KOPT-K1 (cell line): Measurements from ENCODE around the gene DLG1.
"Not testable (repeated sequence)": the region's sequence is repeated elsewhere in the genome, so short reads cannot be mapped to it uniquely, and the experiment has no call there.

Source experiments
- H3K27ac ChIP-seq: fragments of 200-600 bp; sonication (generic); 2 replicates; pipeline ENCODE4 v1.5.1; 2016; ENCODE audit warnings: antibody characterized with exemption, mild to moderate bottlenecking, low read depth, low read length; ENCODE audit not compliant: poor library complexity, severe bottlenecking
- H3K36me3 ChIP-seq: fragments of 200-600 bp; sonication (generic); 2 replicates; pipeline ENCODE4 v1.5.1; 2017; ENCODE audit warnings: antibody characterized with exemption, mild to moderate bottlenecking, low read length, moderate library complexity; ENCODE audit not compliant: insufficient read depth
- H3K9me3 ChIP-seq: fragments of 200-600 bp; sonication (generic); 2 replicates; pipeline ENCODE4 v1.5.1; 2017; ENCODE audit warnings: antibody characterized with exemption, low read length, mild to moderate bottlenecking; ENCODE audit not compliant: insufficient read depth, poor library complexity, severe bottlenecking

DLG1 gene

GRCh38 chr3:197283045-197283444, 15.4 kb downstream of the DLG1 start:
- H3K9me3 ChIP-seq: peaks cover 5% of the 10 kb centered on the region
- peaks cover 89% of the 10 kb centered on the region for H3K36me3 ChIP-seq
- no peak overlapping the region for H3K27ac ChIP-seq

GRCh38 chr3:197281849-197282248, 16.6 kb downstream of the DLG1 start:
- Histone ChIP-seq H3K9me3 (peaks cover 5% of the 10 kb centered on the region), H3K27ac (no peak overlapping the region), H3K36me3 (peaks cover 89% of the 10 kb centered on the region)

GRCh38 chr3:197280156-197280555, 18.3 kb downstream of the DLG1 start:
- no peak overlapping the region for H3K27ac ChIP-seq
- no peaks in the 10 kb centered on the region for H3K9me3 ChIP-seq
- H3K36me3 ChIP-seq: peaks cover 84% of the 10 kb centered on the region

- no peak overlapping the region for H3K27ac ChIP-seq
- peaks cover 85% of the 10 kb centered on the region for H3K36me3 ChIP-seq
- no peaks in the 10 kb centered on the region for H3K9me3 ChIP-seq
Measured at GRCh38 chr3:197278933-197279332, 19.5 kb downstream of the DLG1 start.

- peaks cover 77% of the 10 kb centered on the region for H3K36me3 ChIP-seq
- not testable (repeated sequence) for H3K9me3 ChIP-seq, H3K27ac ChIP-seq
Measured at GRCh38 chr3:197276808-197277207, 21.6 kb downstream of the DLG1 start.

GRCh38 chr3:197270558-197271317, 27.7 kb downstream of the DLG1 start:
- H3K27ac ChIP-seq: no peak overlapping the region
- no peaks in the 10 kb centered on the region for H3K9me3 ChIP-seq
- H3K36me3 ChIP-seq: peaks cover 51% of the 10 kb centered on the region

- H3K27ac ChIP-seq: no peak overlapping the region
- H3K9me3 ChIP-seq: no peaks in the 10 kb centered on the region
- peaks cover 46% of the 10 kb centered on the region for H3K36me3 ChIP-seq
Measured at GRCh38 chr3:197269024-197269423, 29.4 kb downstream of the DLG1 start.

GRCh38 chr3:197268294-197268693, 30.1 kb downstream of the DLG1 start:
- Histone ChIP-seq H3K36me3 (peaks cover 47% of the 10 kb centered on the region), H3K27ac (no peak overlapping the region), H3K9me3 (no peaks in the 10 kb centered on the region)

- Histone ChIP-seq H3K27ac (no peak overlapping the region), H3K9me3 (no peaks in the 10 kb centered on the region), H3K36me3 (peaks cover 43% of the 10 kb centered on the region)
Measured at GRCh38 chr3:197266331-197266730, 32.1 kb downstream of the DLG1 start.

- Histone ChIP-seq H3K9me3 (no peaks in the 10 kb centered on the region), H3K27ac (no peak overlapping the region), H3K36me3 (peaks cover 29% of the 10 kb centered on the region; the same call in 1 of the 2 replicates)
Measured at GRCh38 chr3:197262709-197263108, 35.7 kb downstream of the DLG1 start.

GRCh38 chr3:197261164-197261509, 37.3 kb downstream of the DLG1 start:
- H3K36me3 ChIP-seq: peaks cover 24% of the 10 kb centered on the region; the same call in 1 of the 2 replicates
- no peaks in the 10 kb centered on the region for H3K9me3 ChIP-seq
- H3K27ac ChIP-seq: no peak overlapping the region

GRCh38 chr3:197260491-197261163, 37.8 kb downstream of the DLG1 start:
- H3K36me3 ChIP-seq: peaks cover 24% of the 10 kb centered on the region; the same call in 1 of the 2 replicates
- H3K9me3 ChIP-seq: no peaks in the 10 kb centered on the region
- no peak overlapping the region for H3K27ac ChIP-seq

GRCh38 chr3:197259096-197259495, 39.3 kb downstream of the DLG1 start:
- H3K9me3 ChIP-seq: no peaks in the 10 kb centered on the region
- H3K27ac ChIP-seq: no peak overlapping the region
- H3K36me3 ChIP-seq: 0 out of 2 replicates have a peak, but pooled peaks cover 15% of the 10 kb centered on the region

- Histone ChIP-seq H3K36me3 (0 out of 2 replicates have a peak, but pooled peaks cover 10% of the 10 kb centered on the region), H3K27ac (no peak overlapping the region), H3K9me3 (no peaks in the 10 kb centered on the region)
Measured at GRCh38 chr3:197258168-197258755, 40.1 kb downstream of the DLG1 start.

- no peaks in the 10 kb centered on the region for H3K9me3 ChIP-seq
- H3K36me3 ChIP-seq: 0 out of 2 replicates have a peak, but pooled peaks cover 4% of the 10 kb centered on the region
- H3K27ac ChIP-seq: no peak overlapping the region
Measured at GRCh38 chr3:197257711-197258110, 40.7 kb downstream of the DLG1 start.
